Liver (tissue), 3 donors: ENCODE data around the gene ULBP1.

Experiments
- CTCF ChIP-seq: fragments of 150-350 bp; IDR thresholded peaks from 2 replicates; pipeline ENCODE4 v1.5.1; 2017; ENCODE audit warnings: improper control_type of control experiment, low read depth, low read length; ENCODE audit not compliant: missing input control
- JUND ChIP-seq, 2 donors: IDR thresholded peaks; 2 replicates each; pipeline ENCODE4 v1.6.1; 2016; ENCODE audit warnings: antibody characterized with exemption in 2 of 2
- NR2F2 ChIP-seq: IDR thresholded peaks from 2 replicates; pipeline ENCODE4 v1.6.1; 2016; ENCODE audit warnings: antibody characterized with exemption
- RAD21 ChIP-seq, 2 donors: IDR thresholded peaks; 2 replicates each; pipeline ENCODE4 v1.6.1; 2016; ENCODE audit warnings: antibody characterized with exemption in 2 of 2, mild to moderate bottlenecking in 2 of 2
- RXRA ChIP-seq, 2 donors: IDR thresholded peaks; 2 replicates each; pipeline ENCODE4 v1.6.1; 2017 to 2018; ENCODE audit warnings: antibody characterized with exemption in 2 of 2, mild to moderate bottlenecking in 1 of 2
- SP1 ChIP-seq: IDR thresholded peaks from 2 replicates; pipeline ENCODE4 v1.6.1; 2018; ENCODE audit warnings: antibody characterized with exemption, mild to moderate bottlenecking
- ZBTB33 ChIP-seq: IDR thresholded peaks from 2 replicates; pipeline ENCODE4 v1.6.1; 2016; ENCODE audit warnings: antibody characterized with exemption
- donor health status: healthy.
- donor health status: healthy.

GRCh38 chr6:149918151-149918905 is 45.4 kb upstream of the ULBP1 start:
- no peak for TF ChIP-seq CTCF
- TF ChIP-seq RAD21 (IDR thresholded peaks at IDR 0.05), result no peak
- TF ChIP-seq ZBTB33, result no peak
- no peak for TF ChIP-seq RXRA (IDR thresholded peaks at IDR 0.05)
- no peak for TF ChIP-seq SP1
- TF ChIP-seq JUND (IDR thresholded peaks at IDR 0.05), result no peak
- TF ChIP-seq NR2F2, result no peak
